Spinal cord (tissue), 10 donors: ENCODE results near the gene C11orf21. TPM values are rescaled to one million over a fixed set of nuclear protein-coding genes. Genes with fewer than 3 reads are reported as not detected.

Experiments used
- DNase-seq, 6 donors: peaks; one replicate each; pipeline versions ENCODE4 v3.0.0 to v3.0.0-alpha.2; 2013 to 2015; ENCODE audit warnings: low spot score in 6 of 6, low read depth in 4 of 6
- H3K27ac ChIP-seq: one replicate; pipeline ENCODE4 v1.5.1; 2013; ENCODE audit warnings: low read depth, low read length, control low read depth
- H3K27me3 ChIP-seq: one replicate; pipeline ENCODE4 v1.6.1; 2013; ENCODE audit warnings: low read length; ENCODE audit not compliant: control insufficient read depth, insufficient read depth
- H3K36me3 ChIP-seq: one replicate; pipeline ENCODE4 v1.6.1; 2013; ENCODE audit warnings: low read length; ENCODE audit not compliant: control insufficient read depth, insufficient read depth
- H3K4me1 ChIP-seq: one replicate; pipeline ENCODE4 v1.6.1; 2013; ENCODE audit warnings: low read length; ENCODE audit not compliant: control insufficient read depth, insufficient read depth
- H3K4me3 ChIP-seq: one replicate; pipeline ENCODE4 v1.5.1; 2013; ENCODE audit warnings: low read depth, low read length, control low read depth
- H3K9me3 ChIP-seq: one replicate; pipeline ENCODE4 v1.6.1; 2013; ENCODE audit warnings: low read length; ENCODE audit not compliant: control insufficient read depth, insufficient read depth
- WGBS: methylation state at CpG from one replicate; pipeline ENCODE4 v1.1.5; 2013; ENCODE audit warnings: missing lambda C conversion rate; ENCODE audit not compliant: insufficient coverage; 5-methylcytosine and 5-hydroxymethylcytosine counted together
- long read RNA-seq, 4 donors: transcript quantifications; one replicate each; lab custom pipeline, GENCODE V29; 2026
- polyA plus RNA-seq, 2 donors: library from polyadenylated mRNA; unstranded; fragments of 120-200 nt; gene quantifications; one replicate each; pipeline ENCODE4 v1.2.1, GENCODE V29; 2013; ENCODE audit not compliant: insufficient read length in 2 of 2
- total RNA-seq, 2 donors: library from RNA; depleted of rRNA in 1 of 2; stranded (reverse); fragments of 120-200 nt in 1 of 2; fragments of >200 nt in 1 of 2; gene quantifications; one replicate each; pipeline versions ENCODE4 v1.2.3 to v1.2.4, GENCODE V29; 2013 to 2014
- donor health status: healthy.

The C11orf21 gene
- total RNA-seq, result 1 to 10 TPM in 1 of 2 donors, under 1 TPM in 1; 0.44 to 1.3 TPM
- under 1 TPM; 0.39 to 0.92 TPM for polyA plus RNA-seq
- long read RNA-seq, donor 1, result 0 reads
- long read RNA-seq, donor 2, result 0 reads
- long read RNA-seq, donor 3, result 0 reads
- long read RNA-seq, donor 4, result 0 reads

DNA sequence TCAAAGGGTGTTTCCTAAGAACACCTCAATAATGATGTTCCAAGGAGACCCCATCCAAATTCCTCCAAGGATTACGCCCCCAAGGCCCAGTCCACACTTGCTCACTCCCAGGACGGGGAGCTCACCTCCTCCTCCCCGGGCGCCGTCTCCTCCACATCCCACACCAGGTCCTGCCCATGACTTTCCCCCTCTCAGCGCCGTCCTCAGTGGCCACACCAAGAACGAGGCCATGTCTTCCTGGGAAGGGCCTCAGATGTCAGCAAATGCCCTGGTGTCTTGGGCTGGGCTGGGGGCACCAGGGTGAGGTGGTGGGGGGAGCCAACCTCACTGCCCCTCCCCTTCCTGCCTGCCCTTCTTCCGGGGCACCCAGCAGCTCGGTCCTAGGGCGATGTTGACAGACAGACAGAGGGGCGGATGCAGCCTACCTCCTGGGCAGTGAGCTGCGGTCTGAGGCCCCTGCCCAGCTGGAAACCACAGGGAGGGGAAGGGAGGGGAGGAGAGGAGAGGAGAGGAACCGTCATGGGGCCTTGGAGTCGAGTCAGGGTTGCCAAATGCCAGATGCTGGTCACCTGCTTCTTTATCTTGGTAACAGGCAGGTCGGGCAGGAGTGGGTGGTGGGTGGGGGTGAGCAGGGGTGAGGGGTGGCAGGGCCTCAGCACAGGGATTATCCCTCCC lies at the start of gene C11orf21, which contains the start of gene TSPAN32:
TSS of gene C11orf21 (minus strand) at position 288 of the 675 bp plus-strand sequence. CDS start at position 178, 110 bp downstream.
TSS of gene TSPAN32 (plus strand) at position 383 of the 675 bp plus-strand sequence. CDS start at position 520, 137 bp downstream.
- no peak within 1 kb of the TSS for H3K4me3 ChIP-seq
- H3K9me3 ChIP-seq, result no peaks in the 10 kb centered on the region
- H3K36me3 ChIP-seq, result peaks cover 2% of the 10 kb centered on the region
- WGBS, result 72% methylated on average over 10 of the region's 16 CpGs
- no peaks in the 10 kb centered on the region for H3K27me3 ChIP-seq
- no peak within 1 kb of the TSS for H3K27ac ChIP-seq
- peaks cover 52% of the 10 kb centered on the region for H3K4me1 ChIP-seq
- DNase-seq, result no peak

DNA sequence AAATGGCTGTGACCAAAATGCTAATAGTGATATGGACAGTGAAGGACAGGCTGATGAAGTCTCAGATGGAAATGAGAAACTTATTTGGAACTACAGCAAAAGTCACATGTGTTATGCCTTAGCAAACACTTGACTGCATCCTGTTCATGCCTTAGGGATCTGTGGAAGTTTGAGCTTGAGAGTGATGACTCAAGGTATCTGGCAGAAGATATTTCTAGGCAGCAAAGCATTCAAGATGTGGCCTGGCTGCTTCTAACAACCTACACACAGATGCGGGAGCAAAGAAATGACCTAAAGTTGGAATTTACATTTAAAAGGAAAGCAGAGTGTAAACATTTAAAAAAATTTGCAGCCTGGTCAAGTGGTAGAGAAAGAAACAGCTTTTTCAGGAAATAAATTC lies 47.3 kb upstream of the C11orf21 start:
- H3K36me3 ChIP-seq, result no peaks in the 10 kb centered on the region
- DNase-seq, result no peak
- WGBS, result no CpG with 5 or more reads among the region's 1 CpG

DNA sequence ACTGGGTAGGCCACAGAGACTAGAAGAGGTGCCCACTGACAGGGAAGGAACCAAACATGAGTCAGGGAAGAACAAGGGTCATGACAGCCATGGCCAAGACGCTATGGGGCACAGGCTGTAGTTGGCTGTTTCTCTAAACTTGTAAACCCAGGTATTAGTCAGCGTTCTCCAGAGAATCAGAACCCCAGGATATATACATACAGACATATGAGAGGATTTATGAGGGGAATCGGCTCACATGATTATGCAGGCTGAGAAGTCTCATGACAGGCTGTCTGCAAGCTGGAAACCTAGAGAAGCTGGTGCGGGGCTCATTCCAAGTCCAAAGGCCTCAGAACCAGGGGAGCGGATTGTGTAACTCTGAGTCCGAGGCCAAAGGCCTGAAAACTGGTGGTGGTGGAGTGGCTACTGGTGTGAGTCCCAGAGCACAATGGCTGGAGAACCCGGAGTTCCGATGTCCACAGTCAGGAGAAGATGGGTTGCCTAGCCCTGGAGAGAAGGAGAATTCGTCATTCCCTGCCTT lies 45.7 kb upstream of the C11orf21 start:
- Histone ChIP-seq H3K4me3 (no peak overlapping the region), H3K4me1 (peaks cover 4% of the 10 kb centered on the region), H3K27me3 (no peaks in the 10 kb centered on the region), H3K27ac (no peak overlapping the region), H3K9me3 (peaks cover 6% of the 10 kb centered on the region), H3K36me3 (no peaks in the 10 kb centered on the region)
- 94% methylated on average over 4 of the region's 9 CpGs for WGBS
- DNase-seq, result no peak

More for the DNA sequence above, 47.3 kb upstream of the C11orf21 start:
- Histone ChIP-seq H3K9me3 (peaks cover 6% of the 10 kb centered on the region), H3K4me1 (no peaks in the 10 kb centered on the region), H3K27me3 (no peaks in the 10 kb centered on the region), H3K4me3 (no peak overlapping the region), H3K27ac (no peak overlapping the region)

- no peak for DNase-seq
- Histone ChIP-seq H3K27me3 (no peaks in the 10 kb centered on the region), H3K36me3 (no peaks in the 10 kb centered on the region), H3K9me3 (peaks cover 6% of the 10 kb centered on the region), H3K4me1 (peaks cover 4% of the 10 kb centered on the region), H3K27ac (no peak overlapping the region), H3K4me3 (no peak overlapping the region)
- 86% methylated on average over 8 of the region's 10 CpGs for WGBS
Measured at GRCh38 chr11:2346586-2347307, 45.0 kb upstream of the C11orf21 start.

GRCh38 chr11:2346014-2346413 lies 44.3 kb upstream of the C11orf21 start:
- Histone ChIP-seq H3K4me1 (peaks cover 4% of the 10 kb centered on the region), H3K27ac (no peak overlapping the region), H3K27me3 (no peaks in the 10 kb centered on the region), H3K36me3 (no peaks in the 10 kb centered on the region), H3K4me3 (no peak overlapping the region), H3K9me3 (peaks cover 6% of the 10 kb centered on the region)
- DNase-seq, result no peak
- WGBS, result 93% methylated on average over 4 of the region's 4 CpGs

GRCh38 chr11:2345050-2345449 lies 43.3 kb upstream of the C11orf21 start:
- H3K4me1 ChIP-seq, result peaks cover 4% of the 10 kb centered on the region
- peaks cover 6% of the 10 kb centered on the region for H3K9me3 ChIP-seq
- H3K4me3 ChIP-seq, result no peak overlapping the region
- H3K27ac ChIP-seq, result no peak overlapping the region
- 100% methylated on average over 2 of the region's 2 CpGs for WGBS
- no peaks in the 10 kb centered on the region for H3K36me3 ChIP-seq
- no peaks in the 10 kb centered on the region for H3K27me3 ChIP-seq
- no peak for DNase-seq

GRCh38 chr11:2343502-2343901 lies 41.8 kb upstream of the C11orf21 start:
- Histone ChIP-seq H3K4me3 (no peak overlapping the region), H3K36me3 (no peaks in the 10 kb centered on the region), H3K27me3 (no peaks in the 10 kb centered on the region), H3K9me3 (peaks cover 2% of the 10 kb centered on the region), H3K27ac (no peak overlapping the region), H3K4me1 (peaks cover 4% of the 10 kb centered on the region)
- DNase-seq, result no peak
- 100% methylated on average over 1 of the region's 4 CpGs for WGBS

GRCh38 chr11:2342981-2343380 lies 41.3 kb upstream of the C11orf21 start:
- H3K36me3 ChIP-seq, result no peaks in the 10 kb centered on the region
- DNase-seq, result no peak
- H3K4me3 ChIP-seq, result no peak overlapping the region
- H3K27me3 ChIP-seq, result no peaks in the 10 kb centered on the region
- H3K4me1 ChIP-seq, result peaks cover 4% of the 10 kb centered on the region
- H3K9me3 ChIP-seq, result peaks cover 2% of the 10 kb centered on the region
- WGBS, result 75% methylated on average over 3 of the region's 5 CpGs
- no peak overlapping the region for H3K27ac ChIP-seq

- H3K9me3 ChIP-seq, result peaks cover 2% of the 10 kb centered on the region
- peaks cover 4% of the 10 kb centered on the region for H3K4me1 ChIP-seq
- no peak for DNase-seq
- H3K27ac ChIP-seq, result no peak overlapping the region
- no peak overlapping the region for H3K4me3 ChIP-seq
- H3K36me3 ChIP-seq, result no peaks in the 10 kb centered on the region
- H3K27me3 ChIP-seq, result no peaks in the 10 kb centered on the region
- WGBS, result 85% methylated on average over 3 of the region's 3 CpGs
Measured at GRCh38 chr11:2342557-2342956, 40.8 kb upstream of the C11orf21 start.
